Liver (tissue), 9 donors: Measurements from ENCODE around the gene BAZ2A. TPM values are rescaled to one million over a fixed set of nuclear protein-coding genes. Genes with fewer than 3 reads are reported as not detected.
"Not testable (repeated sequence)": the region's sequence is repeated elsewhere in the genome, so short reads cannot be mapped to it uniquely, and the experiment has no call there.

Experiments
- DNase-seq: peaks from one replicate; pipeline ENCODE4 v3.0.0-alpha.2; 2017; ENCODE audit warnings: low spot score
- H3K27ac ChIP-seq, 2 donors: one replicate each; pipeline ENCODE4 v1.7.0; 2013; ENCODE audit warnings: inconsistent platforms in 2 of 2, low read length in 2 of 2, control low read depth in 1 of 2, low read depth in 1 of 2, mild to moderate bottlenecking in 1 of 2
- H3K27me3 ChIP-seq, 4 donors: one replicate each; pipeline versions ENCODE4 v1.6.1 to v1.7.0; 2013; ENCODE audit warnings: low read length in 3 of 4, inconsistent platforms in 1 of 4, mild to moderate bottlenecking in 1 of 4, moderate library complexity in 1 of 4; ENCODE audit not compliant: control insufficient read depth in 4 of 4, insufficient read depth in 4 of 4
- H3K36me3 ChIP-seq, 4 donors: one replicate each; pipeline versions ENCODE4 v1.6.1 to v1.7.0; 2013; ENCODE audit warnings: low read length in 3 of 4, mild to moderate bottlenecking in 3 of 4, low read depth in 1 of 4, moderate library complexity in 1 of 4; ENCODE audit not compliant: control insufficient read depth in 4 of 4, insufficient read depth in 3 of 4
- H3K4me1 ChIP-seq, 4 donors: one replicate each; pipeline versions ENCODE4 v1.6.1 to v1.7.0; 2013; ENCODE audit warnings: low read length in 3 of 4, mild to moderate bottlenecking in 3 of 4, moderate library complexity in 1 of 4; ENCODE audit not compliant: control insufficient read depth in 4 of 4, insufficient read depth in 4 of 4
- H3K4me3 ChIP-seq, 3 donors: one replicate each; pipeline versions ENCODE4 v1.6.1 to v1.7.0; 2013; ENCODE audit warnings: low read length in 3 of 3, control low read depth in 1 of 3, low read depth in 1 of 3, mild to moderate bottlenecking in 1 of 3
- H3K9ac ChIP-seq, 2 donors: one replicate each; pipeline ENCODE4 v1.7.0; 2013; ENCODE audit warnings: low read length in 2 of 2, mild to moderate bottlenecking in 2 of 2, moderate library complexity in 2 of 2, control low read depth in 1 of 2, low read depth in 1 of 2
- H3K9me3 ChIP-seq, 4 donors: one replicate each; pipeline versions ENCODE4 v1.6.1 to v1.7.0; 2013; ENCODE audit warnings: low read length in 3 of 4; ENCODE audit not compliant: control insufficient read depth in 4 of 4
- ATF3 ChIP-seq: IDR thresholded peaks from 2 replicates; pipeline ENCODE4 v1.6.1; 2016; ENCODE audit warnings: antibody characterized with exemption
- CTCF ChIP-seq: fragments of 150-350 bp; IDR thresholded peaks from 2 replicates; pipeline ENCODE4 v1.5.1; 2017; ENCODE audit warnings: improper control_type of control experiment, low read depth, low read length; ENCODE audit not compliant: missing input control
- EGR1 ChIP-seq, 2 donors: IDR thresholded peaks; 2 replicates each; pipeline ENCODE4 v1.6.1; 2016 to 2018; ENCODE audit warnings: antibody characterized with exemption in 2 of 2, low read depth in 2 of 2
- FOXA1 ChIP-seq: IDR thresholded peaks from 2 replicates; pipeline ENCODE4 v1.6.1; 2016; ENCODE audit warnings: antibody characterized with exemption
- FOXA2 ChIP-seq: IDR thresholded peaks from 2 replicates; pipeline ENCODE4 v1.6.1; 2016; ENCODE audit warnings: antibody characterized with exemption
- GABPA ChIP-seq, 2 donors: IDR thresholded peaks in 1 of 2; conservative IDR thresholded peaks in 1 of 2; 2 replicates each; pipeline ENCODE4 v1.6.1; 2016; ENCODE audit warnings: antibody characterized with exemption in 2 of 2, mild to moderate bottlenecking in 1 of 2, moderate library complexity in 1 of 2
- HNF4A ChIP-seq, 2 donors: conservative IDR thresholded peaks; 2 replicates each; pipeline ENCODE4 v1.6.1; 2016; ENCODE audit warnings: antibody characterized with exemption in 2 of 2, mild to moderate bottlenecking in 2 of 2
- HNF4G ChIP-seq: IDR thresholded peaks from 2 replicates; pipeline ENCODE4 v1.6.1; 2016; ENCODE audit warnings: antibody characterized with exemption
- JUND ChIP-seq, 2 donors: IDR thresholded peaks; 2 replicates each; pipeline ENCODE4 v1.6.1; 2016; ENCODE audit warnings: antibody characterized with exemption in 2 of 2
- MAX ChIP-seq: IDR thresholded peaks from 2 replicates; pipeline ENCODE4 v1.6.1; 2016; ENCODE audit warnings: antibody characterized with exemption
- NR2F2 ChIP-seq: IDR thresholded peaks from 2 replicates; pipeline ENCODE4 v1.6.1; 2016; ENCODE audit warnings: antibody characterized with exemption
- RAD21 ChIP-seq, 2 donors: IDR thresholded peaks; 2 replicates each; pipeline ENCODE4 v1.6.1; 2016; ENCODE audit warnings: antibody characterized with exemption in 2 of 2, mild to moderate bottlenecking in 2 of 2
- REST ChIP-seq: IDR thresholded peaks from 2 replicates; pipeline ENCODE4 v1.6.1; 2016; ENCODE audit warnings: antibody characterized with exemption, mild to moderate bottlenecking
- RXRA ChIP-seq, 2 donors: IDR thresholded peaks; 2 replicates each; pipeline ENCODE4 v1.6.1; 2017 to 2018; ENCODE audit warnings: antibody characterized with exemption in 2 of 2, mild to moderate bottlenecking in 1 of 2
- SP1 ChIP-seq: IDR thresholded peaks from 2 replicates; pipeline ENCODE4 v1.6.1; 2018; ENCODE audit warnings: antibody characterized with exemption, mild to moderate bottlenecking
- TAF1 ChIP-seq: conservative IDR thresholded peaks from 2 replicates; pipeline ENCODE4 v1.6.1; 2016; ENCODE audit warnings: antibody characterized with exemption, mild to moderate bottlenecking
- YY1 ChIP-seq: IDR thresholded peaks from 2 replicates; pipeline ENCODE4 v1.6.1; 2016; ENCODE audit warnings: antibody characterized with exemption, mild to moderate bottlenecking
- ZBTB33 ChIP-seq: IDR thresholded peaks from 2 replicates; pipeline ENCODE4 v1.6.1; 2016; ENCODE audit warnings: antibody characterized with exemption
- WGBS: extraction: QIAGEN DNeasy Blood & Tissue Kit; methylation state at CpG from one replicate; pipeline ENCODE4 v1.1.7; 2013; 5-methylcytosine and 5-hydroxymethylcytosine counted together
- polyA plus RNA-seq, 2 donors: library from polyadenylated mRNA; stranded (reverse) in 1 of 2; unstranded in 1 of 2; fragments of 200-250 nt in 1 of 2; fragments of >200 nt in 1 of 2; fragmentation: Nextera tagmentation in 1 of 2; extraction: Ambion mirVana in 1 of 2; gene quantifications; one replicate each; pipeline versions ENCODE4 v1.2.1 to v1.2.3, GENCODE V29; 2013 to 2015
- total RNA-seq, 2 donors: library from RNA; depleted of rRNA; stranded (reverse); fragments of >200 nt; gene quantifications; one replicate each; pipeline ENCODE4 v1.2.3, GENCODE V29; 2014
- donor health status: healthy.
- donor health status: healthy.
- donor health status: healthy.
- donor health status: healthy.
- donor health status: healthy.

Gene BAZ2A
- total and polyA plus RNA-seq, 4 donors, result 12.8 to 31.9 (median 22.0) TPM

- peaks cover 0 to 12% (median 2%) of the 10 kb centered on the region in 4 donors for H3K36me3 ChIP-seq
- no peak overlapping the region for H3K27ac ChIP-seq
- no peaks in the 10 kb centered on the region for H3K4me1 ChIP-seq
- no peak overlapping the region for H3K4me3 ChIP-seq
- TF ChIP-seq RXRA (IDR thresholded peaks at IDR 0.05) (no peak), FOXA2 (no peak), YY1 (no peak), FOXA1 (no peak), HNF4G (no peak), SP1 (no peak)
- no peaks in the 10 kb centered on the region for H3K27me3 ChIP-seq
- H3K9ac ChIP-seq, result no peak overlapping the region
- H3K9me3 ChIP-seq, result no peaks in the 10 kb centered on the region
- DNase-seq, result no peak
- 89% methylated on average over 1 of the region's 1 CpG for WGBS
Measured at GRCh38 chr12:56658921-56659320, 28.8 kb upstream of the BAZ2A start.

- Histone ChIP-seq H3K4me3 (no peak overlapping the region), H3K27ac (no peak overlapping the region), H3K36me3 (peaks cover 0 to 3% (median 0%) of the 10 kb centered on the region in 4 donors), H3K9ac (no peak overlapping the region), H3K4me1 (no peaks in the 10 kb centered on the region), H3K27me3 (no peaks in the 10 kb centered on the region), H3K9me3 (peaks cover 0 to 2% (median 0%) of the 10 kb centered on the region in 4 donors)
- no peak for TF ChIP-seq SP1
- TF ChIP-seq HNF4A (conservative IDR thresholded peaks at IDR 0.05), result no peak
- TF ChIP-seq RAD21 (IDR thresholded peaks at IDR 0.05), result no peak
- TF ChIP-seq CTCF, result no peak
- no peak for TF ChIP-seq ATF3
- TF ChIP-seq HNF4G, result no peak
- TF ChIP-seq TAF1, result no peak
- no peak for TF ChIP-seq YY1
- TF ChIP-seq GABPA (IDR thresholded peaks at IDR 0.05 in 1 of 2, conservative IDR thresholded peaks at IDR 0.05 in 1 of 2), result no peak
- TF ChIP-seq ZBTB33, result no peak
- no peak for TF ChIP-seq FOXA2
- TF ChIP-seq EGR1 (IDR thresholded peaks at IDR 0.05; ENCODE audit: low read depth in 2 of 2), result no peak
- TF ChIP-seq JUND (IDR thresholded peaks at IDR 0.05), result no peak
- TF ChIP-seq REST, result no peak
- no peak for TF ChIP-seq NR2F2
- TF ChIP-seq MAX, result no peak
- no peak for TF ChIP-seq RXRA (IDR thresholded peaks at IDR 0.05)
- TF ChIP-seq FOXA1, result no peak
- DNase-seq, result no peak
- WGBS, result 86% methylated on average over 7 of the region's 7 CpGs
Measured at GRCh38 chr12:56657416-56658379, 27.6 kb upstream of the BAZ2A start.

- not testable (repeated sequence) for H3K27ac ChIP-seq, H3K4me1 ChIP-seq, H3K4me3 ChIP-seq, H3K36me3 ChIP-seq, H3K27me3 ChIP-seq, DNase-seq, H3K9me3 ChIP-seq, H3K9ac ChIP-seq
- 89% methylated on average over 5 of the region's 5 CpGs for WGBS
Measured at GRCh38 chr12:56653781-56654180, 23.7 kb upstream of the BAZ2A start.
